Neural cell (in vitro differentiated cells): ENCODE data around the gene TMPRSS2. TPM values are rescaled to one million over a fixed set of nuclear protein-coding genes. Genes with fewer than 3 reads are reported as not detected.

Source experiments
- H2AFZ ChIP-seq: fragments of 200-600, 300-800 bp; sonication (generic), shearing (Covaris generic); 2 replicates; pipeline ENCODE4 v1.6.0; 2014; ENCODE audit warnings: low read depth, mild to moderate bottlenecking, antibody characterized with exemption, low read length, moderate library complexity
- H3F3A ChIP-seq: fragments of 200-600 bp; shearing (Covaris generic); 2 replicates; pipeline ENCODE4 v1.6.1; 2016; ENCODE audit warnings: mild to moderate bottlenecking, moderate library complexity, mixed read lengths, antibody characterized with exemption, low read length; ENCODE audit not compliant: insufficient read depth, poor library complexity, severe bottlenecking
- H3K27ac ChIP-seq: fragments of 200-600, 300-800 bp; sonication (generic), shearing (Covaris generic); 2 replicates; pipeline ENCODE4 v1.5.1; 2014; ENCODE audit warnings: mild to moderate bottlenecking, low read length, moderate library complexity
- H3K27me3 ChIP-seq: fragments of 300-800, 200-600 bp; sonication (generic), shearing (Covaris generic); 2 replicates; pipeline ENCODE4 v1.6.0; 2014; ENCODE audit warnings: mild to moderate bottlenecking, low read depth, low read length, moderate library complexity; ENCODE audit not compliant: insufficient read depth
- H3K36me3 ChIP-seq: fragments of 300-800, 200-600 bp; sonication (generic), shearing (Covaris generic); 2 replicates; pipeline ENCODE4 v1.5.1; 2014; ENCODE audit warnings: mild to moderate bottlenecking, antibody characterized with exemption, low read length, moderate library complexity; ENCODE audit not compliant: insufficient read depth
- H3K4me2 ChIP-seq: fragments of 300-800, 200-600 bp; sonication (generic), shearing (Covaris generic); 2 replicates; pipeline ENCODE4 v1.6.0; 2014; ENCODE audit warnings: mild to moderate bottlenecking, low read length
- H3K4me3 ChIP-seq: fragments of 300-800, 200-600 bp; sonication (generic), shearing (Covaris generic); 2 replicates; pipeline ENCODE4 v1.5.1; 2014; ENCODE audit warnings: mild to moderate bottlenecking, low read length, moderate library complexity
- H3K79me2 ChIP-seq: fragments of 200-600 bp; shearing (Covaris generic); replicated peaks from 2 replicates; pipeline ENCODE4 v1.6.0; 2014; ENCODE audit warnings: mild to moderate bottlenecking, low read length, moderate library complexity; ENCODE audit not compliant: insufficient read depth
- H3K9ac ChIP-seq: fragments of 300-800, 200-600 bp; sonication (generic), shearing (Covaris generic); 2 replicates; pipeline ENCODE4 v1.6.1; 2016; ENCODE audit warnings: mild to moderate bottlenecking, low read length, mixed read lengths
- H3K9me2 ChIP-seq: fragments of 200-600 bp; shearing (Covaris generic); 2 replicates; pipeline ENCODE4 v1.6.1; 2016; ENCODE audit warnings: mild to moderate bottlenecking, low read length, mixed read lengths; ENCODE audit not compliant: insufficient read depth
- H3K9me3 ChIP-seq: fragments of 200-600, 300-800 bp; sonication (generic), shearing (Covaris generic); 2 replicates; pipeline ENCODE4 v1.6.1; 2016; ENCODE audit warnings: mild to moderate bottlenecking, mixed run types, low read length, moderate library complexity, mixed read lengths
- H4K20me1 ChIP-seq: fragments of 200-600 bp; shearing (Covaris generic); 2 replicates; pipeline ENCODE4 v1.6.1; 2016; ENCODE audit warnings: mild to moderate bottlenecking, mixed run types; ENCODE audit not compliant: insufficient read depth
- EP300 ChIP-seq: fragments of 450-650 bp; conservative IDR thresholded peaks from 2 replicates; pipeline ENCODE4 v1.6.1; 2014; ENCODE audit warnings: antibody characterized with exemption, mild to moderate bottlenecking, moderate library complexity; ENCODE audit not compliant: poor library complexity, severe bottlenecking
- EZH2 ChIP-seq: fragments of 200-600, 300-800 bp; shearing (Covaris generic), sonication (generic); IDR thresholded peaks from 2 replicates; pipeline ENCODE4 v1.6.1; 2014; ENCODE audit warnings: antibody characterized with exemption, low read length, borderline replicate concordance, mild to moderate bottlenecking; ENCODE audit not compliant: insufficient read depth, poor library complexity, severe bottlenecking
- MXI1 ChIP-seq: fragments of 450-650 bp; conservative IDR thresholded peaks from 2 replicates; pipeline ENCODE4 v1.6.1; 2014; ENCODE audit warnings: antibody characterized with exemption, mild to moderate bottlenecking; ENCODE audit not compliant: poor library complexity, severe bottlenecking
- POLR2AphosphoS5 ChIP-seq: IDR thresholded peaks from 2 replicates; pipeline ENCODE4 v1.6.1; 2012
- RAD21 ChIP-seq: fragments of 450-650 bp; conservative IDR thresholded peaks from 2 replicates; pipeline ENCODE4 v1.6.1; 2014; ENCODE audit warnings: antibody characterized with exemption, mild to moderate bottlenecking, moderate library complexity
- SMC3 ChIP-seq: fragments of 450-650 bp; conservative IDR thresholded peaks from 2 replicates; pipeline ENCODE4 v1.6.1; 2014; ENCODE audit warnings: antibody characterized with exemption, mild to moderate bottlenecking, moderate library complexity; ENCODE audit not compliant: poor library complexity
- TAF1 ChIP-seq: IDR thresholded peaks from 2 replicates; pipeline ENCODE4 v1.6.1; 2012; ENCODE audit warnings: low read depth
- polyA plus RNA-seq: library from polyadenylated mRNA; depleted of rRNA; stranded (reverse); fragments of >200 nt; gene quantifications from 2 replicates; pipeline ENCODE4 v1.2.3, GENCODE V29; 2014
- TF ChIP-seq, protein P1 (sequence below): IDR thresholded peaks from 2 replicates; pipeline ENCODE4 v1.6.1; 2012; ENCODE audit warnings: borderline replicate concordance
- TF ChIP-seq, protein P2 (sequence below): fragments of 450-650 bp; IDR thresholded peaks from 2 replicates; pipeline ENCODE4 v1.5.1; 2014; ENCODE audit warnings: antibody characterized with exemption, mild to moderate bottlenecking, moderate library complexity; ENCODE audit not compliant: poor library complexity, severe bottlenecking

TMPRSS2 gene
- polyA plus RNA-seq, 1 donor from 2014 or later: not detected

GRCh38 chr21:41536827-41537103 lies 28.8 kb upstream of the TMPRSS2 start:
- Histone ChIP-seq H4K20me1 (no peaks in the 10 kb centered on the region), H3K9me3 (no peaks in the 10 kb centered on the region), H3K4me3 (no peak overlapping the region), H3K27ac (no peak overlapping the region), H3K9ac (no peak overlapping the region), H2AFZ (no peak overlapping the region), H3K36me3 (no peaks in the 10 kb centered on the region), H3K9me2 (no peaks in the 10 kb centered on the region), H3F3A (no peaks in the 10 kb centered on the region), H3K79me2 (no peaks in the 10 kb centered on the region), H3K4me2 (no peak overlapping the region), H3K27me3 (no peaks in the 10 kb centered on the region)
- TF ChIP-seq EP300 (no peak), SMC3 (no peak), MXI1 (no peak), RAD21 (no peak), TAF1 (no peak), POLR2AphosphoS5 (no peak), EZH2 (no peak)
- TF ChIP-seq, protein P1, sequence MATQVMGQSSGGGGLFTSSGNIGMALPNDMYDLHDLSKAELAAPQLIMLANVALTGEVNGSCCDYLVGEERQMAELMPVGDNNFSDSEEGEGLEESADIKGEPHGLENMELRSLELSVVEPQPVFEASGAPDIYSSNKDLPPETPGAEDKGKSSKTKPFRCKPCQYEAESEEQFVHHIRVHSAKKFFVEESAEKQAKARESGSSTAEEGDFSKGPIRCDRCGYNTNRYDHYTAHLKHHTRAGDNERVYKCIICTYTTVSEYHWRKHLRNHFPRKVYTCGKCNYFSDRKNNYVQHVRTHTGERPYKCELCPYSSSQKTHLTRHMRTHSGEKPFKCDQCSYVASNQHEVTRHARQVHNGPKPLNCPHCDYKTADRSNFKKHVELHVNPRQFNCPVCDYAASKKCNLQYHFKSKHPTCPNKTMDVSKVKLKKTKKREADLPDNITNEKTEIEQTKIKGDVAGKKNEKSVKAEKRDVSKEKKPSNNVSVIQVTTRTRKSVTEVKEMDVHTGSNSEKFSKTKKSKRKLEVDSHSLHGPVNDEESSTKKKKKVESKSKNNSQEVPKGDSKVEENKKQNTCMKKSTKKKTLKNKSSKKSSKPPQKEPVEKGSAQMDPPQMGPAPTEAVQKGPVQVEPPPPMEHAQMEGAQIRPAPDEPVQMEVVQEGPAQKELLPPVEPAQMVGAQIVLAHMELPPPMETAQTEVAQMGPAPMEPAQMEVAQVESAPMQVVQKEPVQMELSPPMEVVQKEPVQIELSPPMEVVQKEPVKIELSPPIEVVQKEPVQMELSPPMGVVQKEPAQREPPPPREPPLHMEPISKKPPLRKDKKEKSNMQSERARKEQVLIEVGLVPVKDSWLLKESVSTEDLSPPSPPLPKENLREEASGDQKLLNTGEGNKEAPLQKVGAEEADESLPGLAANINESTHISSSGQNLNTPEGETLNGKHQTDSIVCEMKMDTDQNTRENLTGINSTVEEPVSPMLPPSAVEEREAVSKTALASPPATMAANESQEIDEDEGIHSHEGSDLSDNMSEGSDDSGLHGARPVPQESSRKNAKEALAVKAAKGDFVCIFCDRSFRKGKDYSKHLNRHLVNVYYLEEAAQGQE: no peak
- TF ChIP-seq, protein P2, sequence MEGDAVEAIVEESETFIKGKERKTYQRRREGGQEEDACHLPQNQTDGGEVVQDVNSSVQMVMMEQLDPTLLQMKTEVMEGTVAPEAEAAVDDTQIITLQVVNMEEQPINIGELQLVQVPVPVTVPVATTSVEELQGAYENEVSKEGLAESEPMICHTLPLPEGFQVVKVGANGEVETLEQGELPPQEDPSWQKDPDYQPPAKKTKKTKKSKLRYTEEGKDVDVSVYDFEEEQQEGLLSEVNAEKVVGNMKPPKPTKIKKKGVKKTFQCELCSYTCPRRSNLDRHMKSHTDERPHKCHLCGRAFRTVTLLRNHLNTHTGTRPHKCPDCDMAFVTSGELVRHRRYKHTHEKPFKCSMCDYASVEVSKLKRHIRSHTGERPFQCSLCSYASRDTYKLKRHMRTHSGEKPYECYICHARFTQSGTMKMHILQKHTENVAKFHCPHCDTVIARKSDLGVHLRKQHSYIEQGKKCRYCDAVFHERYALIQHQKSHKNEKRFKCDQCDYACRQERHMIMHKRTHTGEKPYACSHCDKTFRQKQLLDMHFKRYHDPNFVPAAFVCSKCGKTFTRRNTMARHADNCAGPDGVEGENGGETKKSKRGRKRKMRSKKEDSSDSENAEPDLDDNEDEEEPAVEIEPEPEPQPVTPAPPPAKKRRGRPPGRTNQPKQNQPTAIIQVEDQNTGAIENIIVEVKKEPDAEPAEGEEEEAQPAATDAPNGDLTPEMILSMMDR: no peak

GRCh38 chr21:41536076-41536826 lies 28.3 kb upstream of the TMPRSS2 start:
- Histone ChIP-seq H3K9me2 (no peaks in the 10 kb centered on the region), H3K9ac (no peak overlapping the region), H2AFZ (no peak overlapping the region), H3K4me3 (no peak overlapping the region), H3K4me2 (no peak overlapping the region), H3K27ac (no peak overlapping the region), H3K9me3 (no peaks in the 10 kb centered on the region), H3K36me3 (no peaks in the 10 kb centered on the region), H4K20me1 (no peaks in the 10 kb centered on the region), H3K27me3 (no peaks in the 10 kb centered on the region), H3F3A (no peaks in the 10 kb centered on the region), H3K79me2 (no peaks in the 10 kb centered on the region)
- TF ChIP-seq RAD21 (no peak), EP300 (no peak)
- TF ChIP-seq, protein P2: no peak
